ENCODE results near the gene ACTBL2.

GRCh38 chr5:57456531-57457135 is 26.0 kb downstream of the ACTBL2 start:
- no peak for TF ChIP-seq POLR2AphosphoS5 (IDR thresholded peaks at IDR 0.05; ENCODE audit: low read depth, low read length)
- no peak for TF ChIP-seq SIN3A (IDR thresholded peaks at IDR 0.05; ENCODE audit: borderline replicate concordance, insufficient read depth, low read length)
- TF ChIP-seq REST (IDR thresholded peaks at IDR 0.05; ENCODE audit: insufficient read depth in 1 of 2, low read depth in 2 of 2, low read length in 2 of 2), result no peak

Data from PFSK-1 (cell line).